Measurements from ENCODE around the gene CCDC141. TPM values are rescaled to one million over a fixed set of nuclear protein-coding genes. Genes with fewer than 3 reads are reported as not detected.

CCDC141 gene
- total and polyA plus RNA-seq, 2 donors (not counting 3 experiments of a cell fraction or from before 2014, with no cell fraction given) = not detected

- H3K79me2 ChIP-seq (ENCODE audit: control insufficient read depth, insufficient read depth, low read length) = no peaks in the 10 kb centered on the region
- no peak overlapping the region for H2AFZ ChIP-seq (ENCODE audit: low read depth, low read length)
- TF ChIP-seq POLR2AphosphoS5 (IDR thresholded peaks at IDR 0.05; ENCODE audit: insufficient read depth, low read depth, low read length) (no peak), JUN (IDR thresholded peaks at IDR 0.05; ENCODE audit: borderline replicate concordance, insufficient read depth, insufficient read length, low read depth) (no peak), CTCF (IDR thresholded peaks at IDR 0.05; ENCODE audit: extremely low read depth in 1 of 2, insufficient read depth in 1 of 2, low read depth in 1 of 2, low read length in 2 of 2) (no peak), GATA2 (IDR thresholded peaks at IDR 0.05; ENCODE audit: insufficient read depth, insufficient read length, low read depth, low read length) (no peak), EZH2 (IDR thresholded peaks at IDR 0.05; ENCODE audit: borderline replicate concordance, low read depth, low read length, severe bottlenecking) (no peak), FOS (IDR thresholded peaks at IDR 0.05; ENCODE audit: borderline replicate concordance, insufficient read depth, low read length) (no peak), MAX (IDR thresholded peaks at IDR 0.05; ENCODE audit: insufficient read depth, insufficient read length) (no peak), POLR2A (IDR thresholded peaks at IDR 0.05; ENCODE audit: low read depth, low read length) (no peak), MYC (IDR thresholded peaks at IDR 0.05; ENCODE audit: low read depth, low read length) (no peak)
- POLR2A ChIA-PET = no interaction called here
- DNase-seq (ENCODE audit: low read depth, low spot score) (no peak), FAIRE-seq (no peak)
- no peak overlapping the region for H3K4me3 ChIP-seq (replicated peaks in 1 of 3; ENCODE audit: insufficient read depth in 1 of 3, low read depth in 1 of 3, low read length in 3 of 3)
- no peaks in the 10 kb centered on the region for H3K9me3 ChIP-seq (replicated peaks; ENCODE audit: control insufficient read depth, insufficient read depth, low read length)
- no peak overlapping the region for H3K4me2 ChIP-seq (ENCODE audit: insufficient read depth, low read length)
- intact Hi-C loops (cut with micrococcal nuclease) (no loop called here), dilution Hi-C loops (cut with MboI; ENCODE audit: extremely low pct_ligation_motif_present, low sequenced_read_pairs) (no loop called here)
- no peaks in the 10 kb centered on the region for H4K20me1 ChIP-seq (replicated peaks; ENCODE audit: control insufficient read depth, extremely low read depth, insufficient read depth, low read length)
- BruUV-seq (replicated peaks) = no TSS peak
- no peaks in the 10 kb centered on the region for H3K9me1 ChIP-seq (replicated peaks; ENCODE audit: control insufficient read depth, extremely low read depth, insufficient read depth, low read length)
- no peak overlapping the region for H3K27ac ChIP-seq (ENCODE audit: insufficient read depth, low read depth, low read length)
- H3K36me3 ChIP-seq (ENCODE audit: control insufficient read depth in 2 of 2, extremely low read depth in 1 of 2, insufficient read depth in 2 of 2, low read length in 2 of 2) = no peaks in the 10 kb centered on the region
- CTCF ChIA-PET = no interaction called here
- H3K9ac ChIP-seq (replicated peaks; ENCODE audit: extremely low read depth, insufficient read depth, low read length) = no peak overlapping the region
- no peaks in the 10 kb centered on the region for H3K27me3 ChIP-seq (ENCODE audit: control insufficient read depth in 2 of 2, insufficient read depth in 2 of 2, low read length in 2 of 2)
- no peaks in the 10 kb centered on the region for H3K4me1 ChIP-seq (ENCODE audit: control insufficient read depth, extremely low read depth, insufficient read depth, low read length)
Observed at GRCh38 chr2:179037807-179038206, 12.1 kb downstream of the CCDC141 start.

Measured in endothelial cell of umbilical vein (primary cell).